A673 (cell line): ENCODE results near the gene C4orf50.

Source experiments
- EZH2 ChIP-seq: fragments of 200-600 bp; sonication (generic); IDR thresholded peaks from 2 replicates; pipeline ENCODE4 v1.6.1; 2017; ENCODE audit warnings: borderline replicate concordance, low read depth, mild to moderate bottlenecking, mixed read lengths, antibody characterized with exemption, low read length; ENCODE audit not compliant: poor library complexity, severe bottlenecking
- TF ChIP-seq, protein P1 (sequence below): fragments of 300-800, 200-600 bp; sonication (generic); conservative IDR thresholded peaks from 2 replicates; pipeline ENCODE4 v1.5.1; 2017; ENCODE audit warnings: low read depth, mild to moderate bottlenecking, antibody characterized with exemption, low read length, moderate library complexity, mixed read lengths

DNA sequence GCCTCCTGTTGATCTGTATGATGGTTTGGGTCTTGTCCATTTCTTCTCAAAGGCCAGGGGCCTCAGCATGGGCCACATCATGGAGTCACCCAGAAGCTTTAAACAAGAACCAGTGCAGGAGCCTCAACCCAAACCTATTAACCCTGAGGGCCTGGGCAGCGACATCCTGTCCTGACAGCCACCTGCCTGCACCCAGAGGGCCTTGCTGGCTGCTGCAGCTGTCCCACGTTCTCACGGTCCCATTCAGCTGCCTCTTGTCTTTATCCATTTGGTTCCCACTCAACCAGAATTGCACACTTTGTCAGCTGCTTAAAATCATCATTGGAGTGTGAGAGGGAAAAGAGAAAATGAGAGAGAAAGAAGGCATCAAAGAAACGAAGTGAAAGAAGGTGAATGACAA lies 21.6 kb downstream of the C4orf50 start:
- TF ChIP-seq EZH2: no peak
- TF ChIP-seq, protein P1, sequence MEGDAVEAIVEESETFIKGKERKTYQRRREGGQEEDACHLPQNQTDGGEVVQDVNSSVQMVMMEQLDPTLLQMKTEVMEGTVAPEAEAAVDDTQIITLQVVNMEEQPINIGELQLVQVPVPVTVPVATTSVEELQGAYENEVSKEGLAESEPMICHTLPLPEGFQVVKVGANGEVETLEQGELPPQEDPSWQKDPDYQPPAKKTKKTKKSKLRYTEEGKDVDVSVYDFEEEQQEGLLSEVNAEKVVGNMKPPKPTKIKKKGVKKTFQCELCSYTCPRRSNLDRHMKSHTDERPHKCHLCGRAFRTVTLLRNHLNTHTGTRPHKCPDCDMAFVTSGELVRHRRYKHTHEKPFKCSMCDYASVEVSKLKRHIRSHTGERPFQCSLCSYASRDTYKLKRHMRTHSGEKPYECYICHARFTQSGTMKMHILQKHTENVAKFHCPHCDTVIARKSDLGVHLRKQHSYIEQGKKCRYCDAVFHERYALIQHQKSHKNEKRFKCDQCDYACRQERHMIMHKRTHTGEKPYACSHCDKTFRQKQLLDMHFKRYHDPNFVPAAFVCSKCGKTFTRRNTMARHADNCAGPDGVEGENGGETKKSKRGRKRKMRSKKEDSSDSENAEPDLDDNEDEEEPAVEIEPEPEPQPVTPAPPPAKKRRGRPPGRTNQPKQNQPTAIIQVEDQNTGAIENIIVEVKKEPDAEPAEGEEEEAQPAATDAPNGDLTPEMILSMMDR: no peak
